Measurements from ENCODE around the gene PRPF40B. TPM values are rescaled to one million over a fixed set of nuclear protein-coding genes. Genes with fewer than 3 reads are reported as not detected.

Gene PRPF40B
- polyA plus RNA-seq, 12 donors = 10.3 to 42.6 (median 13.4) TPM; not detected in 1

GRCh38 chr12:49658276-49658675 is 34.9 kb downstream of the PRPF40B start:
- no peak for DNase-seq

- no peak for DNase-seq
Observed at GRCh38 chr12:49659753-49660152, 36.4 kb downstream of the PRPF40B start.

GRCh38 chr12:49661191-49661590 is 37.8 kb downstream of the PRPF40B start:
- no peak for DNase-seq

GRCh38 chr12:49661746-49662145 is 38.4 kb downstream of the PRPF40B start:
- no peak for DNase-seq

GRCh38 chr12:49662998-49663843 is 39.9 kb downstream of the PRPF40B start:
- peak; percentile 85 for DNase-seq

- no peak for DNase-seq
Observed at GRCh38 chr12:49664167-49664566, 40.8 kb downstream of the PRPF40B start.

GRCh38 chr12:49664591-49665239 is 41.4 kb downstream of the PRPF40B start:
- no peak for DNase-seq

- DNase-seq = no peak
Observed at GRCh38 chr12:49665384-49665783, 42.0 kb downstream of the PRPF40B start.

- no peak for DNase-seq
Observed at GRCh38 chr12:49666176-49666575, 42.8 kb downstream of the PRPF40B start.

- no peak for DNase-seq
Observed at GRCh38 chr12:49667325-49668090, 44.1 kb downstream of the PRPF40B start.

- DNase-seq = no peak
Observed at GRCh38 chr12:49669796-49670195, 46.4 kb downstream of the PRPF40B start.

- no peak for DNase-seq
Observed at GRCh38 chr12:49671031-49671765, 47.8 kb downstream of the PRPF40B start.

- DNase-seq = no peak
Observed at GRCh38 chr12:49672301-49673217, 49.2 kb downstream of the PRPF40B start.

GRCh38 chr12:49673446-49674317 is 50.3 kb downstream of the PRPF40B start:
- DNase-seq = peak; percentile 93

- peak; percentile 62 for DNase-seq
Observed at GRCh38 chr12:49674318-49674981, 51.1 kb downstream of the PRPF40B start.

GRCh38 chr12:49675137-49675536 is 51.8 kb downstream of the PRPF40B start:
- no peak for DNase-seq

- no peak for DNase-seq
Observed at GRCh38 chr12:49678711-49679110, 55.4 kb downstream of the PRPF40B start.

GRCh38 chr12:49680075-49680474 is 56.7 kb downstream of the PRPF40B start:
- DNase-seq = no peak
